AG04450 (cell line): ENCODE measurements around the gene CLEC4F. TPM values are rescaled to one million over a fixed set of nuclear protein-coding genes. Genes with fewer than 3 reads are reported as not detected.

Source experiments
- CTCF ChIA-PET: fragments of 300-600, 350-600 bp; formaldehyde crosslinking; extraction: SDS; loops from one replicate; lab custom pipeline; 2022; ENCODE audit warnings: antibody characterized with exemption, inconsistent platforms; lab: Charles Lee
- POLR2A ChIA-PET: fragments of 350-600 bp; formaldehyde crosslinking; extraction: SDS; loops from one replicate; lab custom pipeline; 2021; ENCODE audit warnings: antibody characterized with exemption, inconsistent platforms; lab: Yijun Ruan, JAX
- DNase-seq: peaks from one replicate; pipeline ENCODE4 v3.0.0-alpha.2; 2011; ENCODE audit warnings: low read depth, low spot score
- H3K27ac ChIP-seq: one replicate; pipeline ENCODE4 v1.5.1; 2012; ENCODE audit warnings: low read depth, low read length, control low read depth
- H3K27me3 ChIP-seq: one replicate; pipeline ENCODE4 v1.6.0; 2012; ENCODE audit warnings: low read length; ENCODE audit not compliant: control insufficient read depth, insufficient read depth
- H3K4me3 ChIP-seq: 2 replicates; pipeline ENCODE4 v1.5.1; 2011; ENCODE audit warnings: mild to moderate bottlenecking, low read depth, low read length, control low read depth
- H3K9me3 ChIP-seq: 2 replicates; pipeline ENCODE4 v1.5.1; 2012; ENCODE audit warnings: low read length; ENCODE audit not compliant: control insufficient read depth, insufficient read depth
- polyA plus RNA-seq: library from polyadenylated mRNA; depleted of rRNA; stranded (reverse); fragments of >200 nt; gene quantifications from 2 replicates; pipeline ENCODE4 v1.2.3, GENCODE V29; 2011; rRNA removed
- small RNA-seq: library from RNA; depleted of rRNA; stranded (forward); fragments of <200 nt; gene quantifications from one replicate; pipeline ENCODE3, GENCODE V24; 2012; ENCODE audit warnings: low read depth; ENCODE audit not compliant: insufficient read length
- TF ChIP-seq, protein P1 (sequence below): IDR thresholded peaks from 2 replicates; pipeline ENCODE4 v1.5.1; 2011; ENCODE audit warnings: low read depth, low read length, control low read depth, inconsistent platforms

The CLEC4F gene
- polyA plus RNA-seq, 1 experiment: not detected

DNA sequence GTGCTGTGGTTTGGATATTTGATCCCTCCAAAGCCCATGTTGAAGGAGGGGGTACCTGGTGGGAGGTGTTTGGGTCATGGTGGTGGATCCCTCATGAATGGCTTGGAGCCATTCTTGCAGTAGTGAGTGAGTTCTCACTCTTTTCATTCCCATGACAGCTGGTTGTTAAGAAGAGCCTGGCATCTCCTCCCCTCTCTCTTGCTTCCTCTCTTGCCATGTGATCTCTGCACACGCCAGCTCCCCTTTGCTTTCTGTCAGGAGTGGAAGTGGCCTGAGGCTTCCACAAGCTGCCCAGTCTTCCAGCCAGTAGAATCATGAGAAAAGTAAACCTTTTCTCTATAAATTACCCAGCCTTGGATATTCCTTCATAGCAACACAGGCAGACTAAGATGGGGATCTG lies 61.0 kb downstream of the CLEC4F start:
- ChIA-PET POLR2A (no interaction called here), CTCF (no interaction called here)
- Histone ChIP-seq H3K4me3 (no peak overlapping the region), H3K27ac (no peak overlapping the region), H3K9me3 (no peaks in the 10 kb centered on the region), H3K27me3 (no peaks in the 10 kb centered on the region)
- TF ChIP-seq, protein P1, sequence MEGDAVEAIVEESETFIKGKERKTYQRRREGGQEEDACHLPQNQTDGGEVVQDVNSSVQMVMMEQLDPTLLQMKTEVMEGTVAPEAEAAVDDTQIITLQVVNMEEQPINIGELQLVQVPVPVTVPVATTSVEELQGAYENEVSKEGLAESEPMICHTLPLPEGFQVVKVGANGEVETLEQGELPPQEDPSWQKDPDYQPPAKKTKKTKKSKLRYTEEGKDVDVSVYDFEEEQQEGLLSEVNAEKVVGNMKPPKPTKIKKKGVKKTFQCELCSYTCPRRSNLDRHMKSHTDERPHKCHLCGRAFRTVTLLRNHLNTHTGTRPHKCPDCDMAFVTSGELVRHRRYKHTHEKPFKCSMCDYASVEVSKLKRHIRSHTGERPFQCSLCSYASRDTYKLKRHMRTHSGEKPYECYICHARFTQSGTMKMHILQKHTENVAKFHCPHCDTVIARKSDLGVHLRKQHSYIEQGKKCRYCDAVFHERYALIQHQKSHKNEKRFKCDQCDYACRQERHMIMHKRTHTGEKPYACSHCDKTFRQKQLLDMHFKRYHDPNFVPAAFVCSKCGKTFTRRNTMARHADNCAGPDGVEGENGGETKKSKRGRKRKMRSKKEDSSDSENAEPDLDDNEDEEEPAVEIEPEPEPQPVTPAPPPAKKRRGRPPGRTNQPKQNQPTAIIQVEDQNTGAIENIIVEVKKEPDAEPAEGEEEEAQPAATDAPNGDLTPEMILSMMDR: no peak
- no peak for DNase-seq

Small RNAs within 50 kb of the gene (small RNA-seq; reads per million reads assigned to genes)
- gene HMGN2P21: not detected

Other genes with a start within 250 kb of the CLEC4F start
- gene ADD2, start 52.4 kb downstream of the CLEC4F start, polyA plus RNA-seq: 0.12 TPM in 1 of 2 replicates, not detected in the other
- not detected in 2 replicates for gene FIGLA, start 30.0 kb downstream of the CLEC4F start, polyA plus RNA-seq
- gene CD207, start 15.2 kb upstream of the CLEC4F start, polyA plus RNA-seq: not detected in 2 replicates
- 0.83 and 1.3 TPM in 2 replicates for gene VAX2, start 80.0 kb upstream of the CLEC4F start, polyA plus RNA-seq
- gene ATP6V1B1, start 115.3 kb upstream of the CLEC4F start, polyA plus RNA-seq: 0.57 and 0.82 TPM in 2 replicates
- gene ANKRD53, start 158.0 kb upstream of the CLEC4F start, polyA plus RNA-seq: 0.72 and 1.1 TPM in 2 replicates
- 106 and 119 TPM in 2 replicates for gene TEX261, start 174.3 kb upstream of the CLEC4F start, polyA plus RNA-seq
- gene NAGK, start 248.0 kb upstream of the CLEC4F start, polyA plus RNA-seq: 96.1 and 103 TPM in 2 replicates